PFSK-1 (cell line): ENCODE results near the gene TTLL12.

Experiments used
- FOXP2 ChIP-seq: optimal IDR thresholded peaks from 2 replicates; pipeline ENCODE3; 2011; ENCODE audit warnings: borderline replicate concordance, control low read depth, inconsistent platforms; ENCODE audit not compliant: insufficient read depth; ENCODE audit errors: extremely low read length, extremely low read depth
- POLR2AphosphoS5 ChIP-seq: IDR thresholded peaks from 2 replicates; pipeline ENCODE4 v1.6.1; 2012; ENCODE audit warnings: low read depth, mild to moderate bottlenecking, control low read depth, low read length, moderate library complexity
- SIN3A ChIP-seq: IDR thresholded peaks from 2 replicates; pipeline ENCODE4 v1.6.1; 2012; ENCODE audit warnings: mild to moderate bottlenecking, low read length, moderate library complexity, borderline replicate concordance; ENCODE audit not compliant: insufficient read depth
- TAF1 ChIP-seq: IDR thresholded peaks from 2 replicates; pipeline ENCODE4 v1.6.1; 2012; ENCODE audit warnings: low read length, control low read depth, borderline replicate concordance; ENCODE audit not compliant: insufficient read depth
- TF ChIP-seq, protein P1 (sequence below), 2 experiments: IDR thresholded peaks; 2 replicates each; pipeline versions ENCODE4 v1.6.1 to v1.8.0; 2011 to 2012; ENCODE audit warnings: low read depth in 2 of 2, low read length in 2 of 2, control low read depth in 1 of 2, inconsistent platforms in 1 of 2, mild to moderate bottlenecking in 1 of 2, moderate library complexity in 1 of 2; ENCODE audit not compliant: insufficient read depth in 1 of 2

TTLL12 gene

GRCh38 chr22:43222987-43223386, 36.1 kb upstream of the TTLL12 start:
- TF ChIP-seq, protein P1, sequence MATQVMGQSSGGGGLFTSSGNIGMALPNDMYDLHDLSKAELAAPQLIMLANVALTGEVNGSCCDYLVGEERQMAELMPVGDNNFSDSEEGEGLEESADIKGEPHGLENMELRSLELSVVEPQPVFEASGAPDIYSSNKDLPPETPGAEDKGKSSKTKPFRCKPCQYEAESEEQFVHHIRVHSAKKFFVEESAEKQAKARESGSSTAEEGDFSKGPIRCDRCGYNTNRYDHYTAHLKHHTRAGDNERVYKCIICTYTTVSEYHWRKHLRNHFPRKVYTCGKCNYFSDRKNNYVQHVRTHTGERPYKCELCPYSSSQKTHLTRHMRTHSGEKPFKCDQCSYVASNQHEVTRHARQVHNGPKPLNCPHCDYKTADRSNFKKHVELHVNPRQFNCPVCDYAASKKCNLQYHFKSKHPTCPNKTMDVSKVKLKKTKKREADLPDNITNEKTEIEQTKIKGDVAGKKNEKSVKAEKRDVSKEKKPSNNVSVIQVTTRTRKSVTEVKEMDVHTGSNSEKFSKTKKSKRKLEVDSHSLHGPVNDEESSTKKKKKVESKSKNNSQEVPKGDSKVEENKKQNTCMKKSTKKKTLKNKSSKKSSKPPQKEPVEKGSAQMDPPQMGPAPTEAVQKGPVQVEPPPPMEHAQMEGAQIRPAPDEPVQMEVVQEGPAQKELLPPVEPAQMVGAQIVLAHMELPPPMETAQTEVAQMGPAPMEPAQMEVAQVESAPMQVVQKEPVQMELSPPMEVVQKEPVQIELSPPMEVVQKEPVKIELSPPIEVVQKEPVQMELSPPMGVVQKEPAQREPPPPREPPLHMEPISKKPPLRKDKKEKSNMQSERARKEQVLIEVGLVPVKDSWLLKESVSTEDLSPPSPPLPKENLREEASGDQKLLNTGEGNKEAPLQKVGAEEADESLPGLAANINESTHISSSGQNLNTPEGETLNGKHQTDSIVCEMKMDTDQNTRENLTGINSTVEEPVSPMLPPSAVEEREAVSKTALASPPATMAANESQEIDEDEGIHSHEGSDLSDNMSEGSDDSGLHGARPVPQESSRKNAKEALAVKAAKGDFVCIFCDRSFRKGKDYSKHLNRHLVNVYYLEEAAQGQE (IDR thresholded peaks at IDR 0.05; ENCODE audit: insufficient read depth in 1 of 2, low read depth in 2 of 2, low read length in 2 of 2) = no peak
- TF ChIP-seq TAF1 = no peak
- TF ChIP-seq POLR2AphosphoS5 = no peak
- TF ChIP-seq FOXP2 = no peak
- no peak for TF ChIP-seq SIN3A

DNA sequence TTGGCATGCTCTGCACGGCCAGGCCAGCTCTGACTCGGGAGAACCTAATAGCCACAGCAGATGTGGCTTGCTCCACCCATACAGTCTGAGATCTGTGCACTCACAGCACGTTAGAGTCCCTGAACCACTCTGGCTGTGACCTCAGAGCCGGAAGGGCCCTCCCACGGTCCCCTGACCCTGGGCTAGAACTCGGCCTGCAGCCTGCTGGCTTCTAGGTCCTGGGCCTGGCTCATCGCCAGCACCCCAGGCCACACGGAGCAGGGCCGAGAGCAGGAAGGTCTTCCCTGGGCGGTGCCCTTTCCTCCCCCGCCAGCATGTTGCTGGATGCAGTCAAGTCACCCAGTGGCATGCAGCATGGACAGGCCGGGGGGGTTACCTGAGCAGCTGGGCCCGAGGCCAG, 35.3 kb upstream of the TTLL12 start:
- no peak for TF ChIP-seq SIN3A
- no peak for TF ChIP-seq TAF1
- TF ChIP-seq, protein P1 (IDR thresholded peaks at IDR 0.05; ENCODE audit: insufficient read depth in 1 of 2, low read depth in 2 of 2, low read length in 2 of 2) = no peak
- no peak for TF ChIP-seq POLR2AphosphoS5
- no peak for TF ChIP-seq FOXP2

DNA sequence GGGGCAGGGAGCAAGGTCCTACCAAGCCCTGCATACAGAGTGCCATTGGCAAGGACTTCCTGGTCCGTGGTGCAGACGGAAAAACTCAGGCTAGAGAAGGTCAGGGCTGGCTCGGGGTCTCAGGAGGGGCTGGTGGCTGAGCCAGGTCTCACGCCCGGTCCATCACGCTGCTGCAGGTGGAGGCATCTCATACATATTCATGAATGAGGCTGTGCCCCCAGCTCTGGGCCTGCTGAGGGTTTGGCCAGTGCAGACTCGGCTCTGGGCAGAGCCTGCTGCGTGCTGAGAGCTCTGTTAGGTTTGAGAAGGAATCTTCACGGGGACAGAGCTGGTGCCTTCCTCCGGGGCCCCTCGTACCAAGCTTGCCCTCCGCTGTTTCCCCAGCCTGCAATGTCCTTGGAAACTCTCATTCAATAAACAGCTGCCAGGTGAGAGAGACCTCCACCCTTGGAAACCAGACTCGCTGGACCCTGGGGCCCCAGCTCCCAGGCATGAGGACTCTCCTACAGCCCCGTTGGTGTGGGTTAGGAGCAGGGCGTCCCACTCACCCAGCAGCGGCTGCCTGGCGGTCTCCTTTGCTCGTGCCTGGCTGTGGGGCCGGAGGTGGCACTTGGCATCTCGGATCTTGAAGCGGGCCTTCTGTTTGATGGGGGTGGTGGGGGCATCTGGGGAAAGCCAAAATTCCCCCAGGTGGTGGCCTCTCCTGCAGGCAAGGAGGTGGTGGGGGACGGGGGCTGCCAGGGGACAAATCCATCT, 33.9 kb upstream of the TTLL12 start:
- TF ChIP-seq TAF1 (no peak), POLR2AphosphoS5 (no peak), FOXP2 (no peak), SIN3A (no peak)
- TF ChIP-seq, protein P1 (IDR thresholded peaks at IDR 0.05; ENCODE audit: insufficient read depth in 1 of 2, low read depth in 2 of 2, low read length in 2 of 2) = no peak

GRCh38 chr22:43218786-43219185, 31.9 kb upstream of the TTLL12 start:
- TF ChIP-seq TAF1 (no peak), FOXP2 (no peak), POLR2AphosphoS5 (no peak), SIN3A (no peak)
- TF ChIP-seq, protein P1 (IDR thresholded peaks at IDR 0.05; ENCODE audit: insufficient read depth in 1 of 2, low read depth in 2 of 2, low read length in 2 of 2) = no peak

DNA sequence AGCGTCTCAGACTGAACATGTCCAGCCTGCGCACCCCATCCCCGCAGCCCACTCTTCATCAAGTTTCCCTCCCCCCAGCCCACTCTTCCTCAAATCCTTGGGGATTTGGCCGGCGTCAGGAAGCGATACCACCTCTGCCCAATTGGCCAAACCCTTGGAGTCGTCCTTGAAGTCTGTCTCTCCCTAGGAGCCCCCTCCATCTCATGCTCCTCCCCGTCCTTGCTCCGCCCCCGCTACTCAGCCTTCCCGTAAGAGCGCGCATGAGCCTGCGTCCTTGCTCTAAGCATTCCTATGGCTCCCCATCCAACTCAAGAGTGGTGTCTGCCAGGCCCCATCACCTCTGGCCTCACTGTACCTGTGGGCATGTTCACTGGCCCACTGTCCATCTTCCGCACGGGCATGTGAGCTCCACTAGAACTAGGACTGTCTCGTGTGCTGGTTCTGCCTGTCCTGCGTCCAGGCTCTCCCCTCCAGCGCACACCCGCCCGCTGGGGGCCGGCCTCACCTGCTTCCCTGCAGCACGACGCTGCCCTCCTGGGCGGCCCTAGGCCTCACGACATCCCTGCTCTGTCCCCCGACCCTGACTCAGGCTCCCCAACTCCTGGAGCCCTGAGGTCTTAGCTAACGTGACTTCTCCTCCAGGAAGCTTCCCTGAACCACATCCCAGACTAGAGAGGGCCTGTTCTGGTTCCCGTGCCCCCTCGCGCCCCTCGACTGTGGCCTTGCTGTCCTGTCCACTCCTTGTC, 30.5 kb upstream of the TTLL12 start:
- no peak for TF ChIP-seq FOXP2
- TF ChIP-seq SIN3A = no peak
- TF ChIP-seq POLR2AphosphoS5 = no peak
